ENCODE results near the gene DNAH5.

DNAH5 gene

DNA sequence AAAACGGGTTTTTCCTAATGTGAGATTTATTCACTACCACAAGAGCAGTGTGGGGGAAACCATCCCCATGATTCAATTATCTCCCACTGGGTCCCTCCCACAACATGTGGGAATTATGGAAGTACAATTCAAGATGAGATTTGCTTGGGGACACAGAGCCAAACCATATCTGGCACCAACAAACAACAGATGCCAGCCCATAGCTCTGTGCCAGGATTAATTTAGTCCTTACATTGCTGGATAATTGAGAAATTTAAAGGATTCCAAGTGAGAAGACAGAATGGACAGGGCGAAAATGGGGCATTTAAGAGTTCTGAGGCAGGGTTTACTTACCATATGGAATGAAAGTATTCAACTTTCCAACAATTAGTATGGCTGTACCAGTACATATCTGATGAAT is 30.8 kb upstream of the DNAH5 start:
- H3K36me3 ChIP-seq (replicated peaks), result no peaks in the 10 kb centered on the region
- no peak overlapping the region for H3K27ac ChIP-seq
- in situ Hi-C loops (cut with HindIII; ENCODE audit: low pct_ligation_motif_present, low sequenced_read_pairs), result loop anchor here (25.0 kb wide), 1 partner anchor 312 kb away; no protein-coding TSS in a partner anchor
- TF ChIP-seq, protein P1, sequence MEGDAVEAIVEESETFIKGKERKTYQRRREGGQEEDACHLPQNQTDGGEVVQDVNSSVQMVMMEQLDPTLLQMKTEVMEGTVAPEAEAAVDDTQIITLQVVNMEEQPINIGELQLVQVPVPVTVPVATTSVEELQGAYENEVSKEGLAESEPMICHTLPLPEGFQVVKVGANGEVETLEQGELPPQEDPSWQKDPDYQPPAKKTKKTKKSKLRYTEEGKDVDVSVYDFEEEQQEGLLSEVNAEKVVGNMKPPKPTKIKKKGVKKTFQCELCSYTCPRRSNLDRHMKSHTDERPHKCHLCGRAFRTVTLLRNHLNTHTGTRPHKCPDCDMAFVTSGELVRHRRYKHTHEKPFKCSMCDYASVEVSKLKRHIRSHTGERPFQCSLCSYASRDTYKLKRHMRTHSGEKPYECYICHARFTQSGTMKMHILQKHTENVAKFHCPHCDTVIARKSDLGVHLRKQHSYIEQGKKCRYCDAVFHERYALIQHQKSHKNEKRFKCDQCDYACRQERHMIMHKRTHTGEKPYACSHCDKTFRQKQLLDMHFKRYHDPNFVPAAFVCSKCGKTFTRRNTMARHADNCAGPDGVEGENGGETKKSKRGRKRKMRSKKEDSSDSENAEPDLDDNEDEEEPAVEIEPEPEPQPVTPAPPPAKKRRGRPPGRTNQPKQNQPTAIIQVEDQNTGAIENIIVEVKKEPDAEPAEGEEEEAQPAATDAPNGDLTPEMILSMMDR (IDR thresholded peaks at IDR 0.05; ENCODE audit: low read depth, low read length, missing control alignments), result no peak
- DNase-seq, result no peak
- H3K4me3 ChIP-seq (ENCODE audit: low read depth, low read length), result no peak overlapping the region
- peaks cover 5% of the 10 kb centered on the region for H3K27me3 ChIP-seq (replicated peaks)

DNA sequence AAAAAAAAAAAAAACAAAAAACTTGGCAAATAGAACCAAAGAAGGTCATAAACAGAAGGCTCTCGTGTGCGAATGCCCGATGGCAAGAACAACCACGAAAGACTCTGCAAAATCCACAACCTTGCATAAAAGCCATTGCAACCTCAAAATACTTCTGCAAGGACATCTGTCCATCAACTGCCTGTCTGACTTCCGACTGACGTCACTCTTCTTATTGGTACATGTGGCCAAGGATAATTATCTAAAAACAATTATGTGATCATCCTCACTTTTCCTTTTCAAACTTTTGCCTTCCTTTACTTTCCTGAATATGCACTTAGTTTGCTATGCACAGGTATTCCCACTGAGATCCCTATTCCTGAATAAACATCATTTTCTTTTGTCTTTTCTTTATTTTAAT is 29.2 kb upstream of the DNAH5 start:
- no peak overlapping the region for H3K4me3 ChIP-seq (ENCODE audit: low read depth, low read length)
- peaks cover 6% of the 10 kb centered on the region for H3K27me3 ChIP-seq (replicated peaks)
- H3K27ac ChIP-seq, result no peak overlapping the region
- DNase-seq, result no peak
- in situ Hi-C loops (cut with HindIII; ENCODE audit: low pct_ligation_motif_present, low sequenced_read_pairs), result no loop called here
- TF ChIP-seq, protein P1 (IDR thresholded peaks at IDR 0.05; ENCODE audit: low read depth, low read length, missing control alignments), result no peak
- no peaks in the 10 kb centered on the region for H3K36me3 ChIP-seq (replicated peaks)

DNA sequence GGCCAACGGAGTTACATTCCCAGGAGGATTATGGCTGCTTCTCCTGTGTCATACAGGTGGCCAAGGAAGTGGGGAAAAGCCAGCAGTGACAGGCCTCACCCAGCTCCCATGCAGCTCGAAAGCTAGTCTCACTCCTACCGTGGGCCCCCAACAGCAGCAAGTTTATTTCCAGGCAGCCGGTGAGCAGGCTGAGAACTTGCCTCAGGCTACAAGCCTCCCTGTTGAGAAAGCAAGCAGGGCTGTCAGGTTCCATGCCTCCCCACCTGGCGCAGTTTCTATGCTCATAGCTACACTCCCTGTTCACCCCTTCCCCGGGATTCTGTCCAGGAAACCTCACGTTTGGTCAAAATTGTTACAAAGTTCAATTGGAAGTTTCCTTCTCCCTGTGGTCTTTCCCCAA is 27.5 kb upstream of the DNAH5 start:
- in situ Hi-C loops (cut with HindIII; ENCODE audit: low pct_ligation_motif_present, low sequenced_read_pairs), result no loop called here
- no peaks in the 10 kb centered on the region for H3K36me3 ChIP-seq (replicated peaks)

DNA sequence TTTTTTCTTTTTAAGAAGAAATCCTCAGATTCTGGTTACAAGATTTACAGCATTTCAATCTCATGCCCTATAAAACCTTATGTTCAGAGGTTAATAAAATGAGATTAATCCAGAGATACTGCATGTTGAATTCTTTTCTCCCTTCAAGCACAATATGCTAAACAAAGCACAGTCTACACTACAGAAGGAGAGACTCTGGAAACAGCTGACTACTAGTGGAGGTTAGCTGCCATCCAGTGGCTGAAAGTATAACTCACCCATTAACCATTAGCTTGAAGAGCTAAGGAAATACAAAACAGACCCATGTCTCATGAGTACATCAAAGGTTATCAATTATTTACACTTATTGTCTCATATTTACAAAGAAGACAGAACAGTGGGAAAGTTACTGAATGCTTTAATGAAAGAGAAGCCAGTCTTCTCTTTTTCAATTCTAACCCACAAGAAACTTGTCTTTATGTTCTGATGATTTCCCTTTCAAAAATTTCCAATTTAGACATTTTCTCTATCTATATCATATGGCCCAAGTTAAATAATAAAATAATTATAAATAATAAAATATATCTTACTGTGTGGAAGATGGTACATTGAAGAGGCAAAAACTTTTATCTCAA is 12.7 kb upstream of the DNAH5 start:
- no peaks in the 10 kb centered on the region for H3K36me3 ChIP-seq (replicated peaks)
- DNase-seq, result peak; percentile 77
- in situ Hi-C loops (cut with HindIII; ENCODE audit: low pct_ligation_motif_present, low sequenced_read_pairs), result no loop called here
- H3K4me3 ChIP-seq (ENCODE audit: low read depth, low read length), result no peak overlapping the region
- TF ChIP-seq, protein P1 (IDR thresholded peaks at IDR 0.05; ENCODE audit: low read depth, low read length, missing control alignments), result peak; percentile 76
- no peak overlapping the region for H3K27ac ChIP-seq
- no peaks in the 10 kb centered on the region for H3K27me3 ChIP-seq (replicated peaks)

More for the DNA sequence above, 27.5 kb upstream of the DNAH5 start:
- TF ChIP-seq, protein P1 (IDR thresholded peaks at IDR 0.05; ENCODE audit: low read depth, low read length, missing control alignments), result no peak
- Histone ChIP-seq H3K27me3 (replicated peaks) (peaks cover 8% of the 10 kb centered on the region), H3K27ac (no peak overlapping the region), H3K4me3 (ENCODE audit: low read depth, low read length) (no peak overlapping the region)
- no peak for DNase-seq

DNA sequence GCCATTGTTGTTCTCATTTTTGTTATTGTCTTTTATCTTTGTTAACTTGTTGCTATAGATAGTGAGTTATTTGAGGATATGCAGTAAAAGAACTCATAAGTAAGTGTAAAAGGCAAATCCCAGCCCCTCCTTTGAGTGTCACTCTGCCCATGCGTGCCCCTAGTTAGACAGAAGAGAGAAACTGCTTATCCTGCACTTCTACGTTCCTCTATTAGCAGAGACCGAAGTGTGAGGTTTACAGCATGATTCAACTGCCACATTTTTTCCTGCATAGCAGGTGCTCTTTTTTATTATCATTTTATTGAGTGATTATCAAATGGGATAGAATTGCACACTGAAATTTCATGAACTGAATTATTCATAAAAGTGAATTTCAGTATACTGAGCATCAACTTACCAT is 12.0 kb upstream of the DNAH5 start:
- Histone ChIP-seq H3K4me3 (ENCODE audit: low read depth, low read length) (no peak overlapping the region), H3K27ac (no peak overlapping the region), H3K27me3 (replicated peaks) (no peaks in the 10 kb centered on the region), H3K36me3 (replicated peaks) (no peaks in the 10 kb centered on the region)
- in situ Hi-C loops (cut with HindIII; ENCODE audit: low pct_ligation_motif_present, low sequenced_read_pairs), result no loop called here
- DNase-seq, result no peak
- TF ChIP-seq, protein P1 (IDR thresholded peaks at IDR 0.05; ENCODE audit: low read depth, low read length, missing control alignments), result no peak

DNA sequence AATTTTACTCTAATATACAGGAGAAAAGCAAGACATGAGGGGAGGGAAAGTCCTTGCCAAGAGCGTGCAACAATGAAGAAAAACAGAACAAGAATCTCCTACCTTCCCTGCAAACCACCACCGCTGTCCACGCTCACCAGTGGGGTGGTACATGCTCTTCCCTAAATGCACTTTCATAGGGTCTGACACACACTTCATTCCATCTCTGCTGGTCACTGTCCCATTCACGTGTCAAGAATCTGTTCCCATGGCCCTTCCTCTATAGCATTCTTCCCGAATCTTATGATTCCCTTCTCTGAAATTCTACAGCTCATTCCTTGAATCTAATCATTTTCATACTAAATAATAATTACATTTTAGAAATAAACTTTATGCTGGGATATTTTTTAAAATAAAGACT is 11.4 kb upstream of the DNAH5 start:
- no peak for DNase-seq
- in situ Hi-C loops (cut with HindIII; ENCODE audit: low pct_ligation_motif_present, low sequenced_read_pairs), result no loop called here

More for the DNA sequence above, 11.4 kb upstream of the DNAH5 start:
- Histone ChIP-seq H3K4me3 (ENCODE audit: low read depth, low read length) (no peak overlapping the region), H3K27ac (no peak overlapping the region), H3K27me3 (replicated peaks) (no peaks in the 10 kb centered on the region), H3K36me3 (replicated peaks) (no peaks in the 10 kb centered on the region)
- TF ChIP-seq, protein P1 (IDR thresholded peaks at IDR 0.05; ENCODE audit: low read depth, low read length, missing control alignments), result no peak
